ENCODE measurements around the gene MRPL23.

Gene MRPL23

GRCh38 chr11:1963864-1964263 is 16.7 kb downstream of the MRPL23 start:
- Histone ChIP-seq H3K4me3 (ENCODE audit: low read length in 2 of 2) (no peak overlapping the region), H3K4me1 (ENCODE audit: control insufficient read depth in 2 of 2, insufficient read depth in 2 of 2, low read length in 2 of 2) (no peaks in the 10 kb centered on the region), H3K9me3 (ENCODE audit: control insufficient read depth in 2 of 2, low read length in 2 of 2) (no peaks in the 10 kb centered on the region), H3K27me3 (ENCODE audit: control insufficient read depth in 2 of 2, insufficient read depth in 2 of 2, low read length in 2 of 2) (no peaks in the 10 kb centered on the region), H3K9ac (ENCODE audit: low read depth in 1 of 2, low read length in 2 of 2) (no peak overlapping the region), H3K27ac (ENCODE audit: low read depth in 2 of 2, low read length in 2 of 2) (no peak overlapping the region), H3K36me3 (ENCODE audit: control insufficient read depth in 2 of 2, insufficient read depth in 2 of 2, low read length in 2 of 2) (no peaks in the 10 kb centered on the region)

DNA sequence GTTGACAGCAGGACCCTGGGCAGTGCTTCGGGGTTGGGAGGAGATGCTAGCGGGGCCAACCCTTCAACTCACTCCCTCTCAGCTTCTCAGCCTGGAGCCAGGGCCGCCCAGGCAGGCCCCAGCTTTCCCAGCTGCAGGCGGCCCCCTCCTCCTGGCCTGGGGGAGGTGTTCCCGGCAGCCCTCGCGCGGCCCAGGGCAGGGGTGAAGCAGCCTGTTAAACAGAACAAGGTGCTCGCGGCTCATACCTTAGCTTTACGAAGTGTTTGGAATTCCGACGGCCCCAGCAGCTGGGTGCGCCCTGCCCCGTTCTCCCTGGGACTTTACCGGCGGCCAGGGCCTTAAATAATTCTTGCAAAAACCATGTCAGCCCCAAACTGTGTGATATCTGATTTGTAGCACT is 17.2 kb downstream of the MRPL23 start:
- no peak overlapping the region for H3K4me3 ChIP-seq (ENCODE audit: low read length in 2 of 2)
- H3K9ac ChIP-seq (ENCODE audit: low read depth in 1 of 2, low read length in 2 of 2) = no peak overlapping the region
- H3K27ac ChIP-seq (ENCODE audit: low read depth in 2 of 2, low read length in 2 of 2) = no peak overlapping the region
- no peaks in the 10 kb centered on the region for H3K9me3 ChIP-seq (ENCODE audit: control insufficient read depth in 2 of 2, low read length in 2 of 2)
- no peaks in the 10 kb centered on the region for H3K36me3 ChIP-seq (ENCODE audit: control insufficient read depth in 2 of 2, insufficient read depth in 2 of 2, low read length in 2 of 2)
- no peaks in the 10 kb centered on the region for H3K27me3 ChIP-seq (ENCODE audit: control insufficient read depth in 2 of 2, insufficient read depth in 2 of 2, low read length in 2 of 2)
- H3K4me1 ChIP-seq (ENCODE audit: control insufficient read depth in 2 of 2, insufficient read depth in 2 of 2, low read length in 2 of 2) = no peaks in the 10 kb centered on the region

DNA sequence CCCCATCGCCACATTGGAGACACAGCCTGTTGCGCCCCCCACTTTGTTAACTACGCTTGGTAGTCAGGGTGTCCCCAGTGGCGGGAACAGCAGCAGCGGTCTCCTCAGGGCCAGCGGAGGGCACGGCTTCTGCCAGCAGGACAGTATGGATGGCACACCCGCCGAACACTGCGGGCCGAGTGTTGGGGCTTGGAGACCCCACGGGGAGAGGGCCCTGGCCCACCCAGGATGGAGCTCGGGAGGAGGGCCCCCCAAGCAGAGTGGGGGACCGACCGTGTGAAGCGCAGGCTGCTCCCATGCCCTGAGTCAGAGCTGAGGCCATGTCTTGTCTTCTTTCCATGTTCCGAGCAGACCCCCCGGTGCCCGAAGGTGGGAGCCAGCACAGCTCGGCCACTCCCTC is 17.8 kb downstream of the MRPL23 start:
- Histone ChIP-seq H3K4me3 (ENCODE audit: low read length in 2 of 2) (no peak overlapping the region), H3K36me3 (ENCODE audit: control insufficient read depth in 2 of 2, insufficient read depth in 2 of 2, low read length in 2 of 2) (no peaks in the 10 kb centered on the region), H3K27me3 (ENCODE audit: control insufficient read depth in 2 of 2, insufficient read depth in 2 of 2, low read length in 2 of 2) (no peaks in the 10 kb centered on the region), H3K9me3 (ENCODE audit: control insufficient read depth in 2 of 2, low read length in 2 of 2) (no peaks in the 10 kb centered on the region), H3K27ac (ENCODE audit: low read depth in 2 of 2, low read length in 2 of 2) (no peak overlapping the region), H3K4me1 (ENCODE audit: control insufficient read depth in 2 of 2, insufficient read depth in 2 of 2, low read length in 2 of 2) (no peaks in the 10 kb centered on the region), H3K9ac (ENCODE audit: low read depth in 1 of 2, low read length in 2 of 2) (no peak overlapping the region)

- H3K4me1 ChIP-seq (ENCODE audit: control insufficient read depth in 2 of 2, insufficient read depth in 2 of 2, low read length in 2 of 2) = no peaks in the 10 kb centered on the region
- no peak overlapping the region for H3K9ac ChIP-seq (ENCODE audit: low read depth in 1 of 2, low read length in 2 of 2)
- H3K9me3 ChIP-seq (ENCODE audit: control insufficient read depth in 2 of 2, low read length in 2 of 2) = no peaks in the 10 kb centered on the region
- no peaks in the 10 kb centered on the region for H3K36me3 ChIP-seq (ENCODE audit: control insufficient read depth in 2 of 2, insufficient read depth in 2 of 2, low read length in 2 of 2)
- no peak overlapping the region for H3K27ac ChIP-seq (ENCODE audit: low read depth in 2 of 2, low read length in 2 of 2)
- no peaks in the 10 kb centered on the region for H3K27me3 ChIP-seq (ENCODE audit: control insufficient read depth in 2 of 2, insufficient read depth in 2 of 2, low read length in 2 of 2)
- H3K4me3 ChIP-seq (ENCODE audit: low read length in 2 of 2) = no peak overlapping the region
These were observed 19.4 kb downstream of the MRPL23 start for GRCh38 chr11:1966531-1966930.

DNA sequence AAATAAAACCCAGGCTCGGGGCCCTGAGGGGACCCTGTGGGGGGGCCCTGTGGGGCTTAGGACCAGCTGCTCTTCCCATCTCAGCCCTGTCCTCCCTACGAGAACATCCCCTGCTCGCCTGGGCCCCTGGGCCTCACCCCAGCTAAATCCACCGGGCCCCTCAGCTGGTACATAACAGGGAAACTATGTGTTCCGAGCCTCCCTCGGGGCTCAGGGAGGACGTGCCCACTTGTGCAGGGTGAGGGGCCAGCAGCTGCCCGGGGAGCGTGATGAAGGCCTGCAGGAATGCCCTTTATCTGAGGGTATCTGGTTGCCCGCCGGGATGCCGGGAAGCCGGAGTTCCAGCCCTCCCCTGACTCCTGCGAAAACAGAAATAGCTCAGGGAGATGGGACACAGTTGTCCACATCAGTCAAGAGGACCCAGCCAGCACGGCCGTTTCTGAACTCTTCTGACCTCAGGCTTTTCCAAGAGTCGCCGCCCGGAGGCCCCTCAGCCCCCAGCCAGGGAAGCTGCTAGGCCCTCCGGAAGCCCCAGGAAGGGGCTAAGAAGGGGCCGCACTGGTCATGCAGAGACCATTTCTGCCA is 20.6 kb downstream of the MRPL23 start:
- no peaks in the 10 kb centered on the region for H3K9me3 ChIP-seq (ENCODE audit: control insufficient read depth in 2 of 2, low read length in 2 of 2)
- H3K27me3 ChIP-seq (ENCODE audit: control insufficient read depth in 2 of 2, insufficient read depth in 2 of 2, low read length in 2 of 2) = no peaks in the 10 kb centered on the region
- H3K9ac ChIP-seq (ENCODE audit: low read depth in 1 of 2, low read length in 2 of 2) = no peak overlapping the region
- H3K27ac ChIP-seq (ENCODE audit: low read depth in 2 of 2, low read length in 2 of 2) = no peak overlapping the region
- no peak overlapping the region for H3K4me3 ChIP-seq (ENCODE audit: low read length in 2 of 2)
- H3K4me1 ChIP-seq (ENCODE audit: control insufficient read depth in 2 of 2, insufficient read depth in 2 of 2, low read length in 2 of 2) = no peaks in the 10 kb centered on the region
- no peaks in the 10 kb centered on the region for H3K36me3 ChIP-seq (ENCODE audit: control insufficient read depth in 2 of 2, insufficient read depth in 2 of 2, low read length in 2 of 2)

DNA sequence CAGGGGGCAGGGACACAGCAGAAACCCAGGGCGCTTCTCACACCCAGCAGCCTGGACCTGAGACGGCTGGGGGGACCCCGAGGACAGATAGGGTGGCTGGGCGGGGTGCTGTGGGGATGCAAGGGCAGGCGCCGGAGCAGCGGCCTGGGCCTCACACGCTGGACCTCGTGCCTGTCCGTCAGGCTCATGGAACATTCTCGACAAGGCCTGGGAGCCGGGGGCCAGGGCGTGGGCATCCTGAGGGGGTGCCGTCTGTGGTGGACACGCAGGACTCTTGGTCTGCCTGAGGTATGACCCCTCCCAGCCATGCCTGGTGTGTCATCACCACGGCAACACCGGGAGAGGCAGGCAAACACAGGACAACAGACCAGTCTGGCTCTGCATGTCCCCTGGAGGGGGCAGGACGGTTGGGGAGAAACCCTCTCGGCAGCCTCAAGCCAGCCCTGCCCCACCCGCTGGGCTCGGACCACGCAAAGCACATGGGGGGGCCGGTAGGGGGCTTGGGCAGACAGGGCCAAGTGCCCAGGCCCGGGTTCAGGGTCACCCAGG is 21.4 kb downstream of the MRPL23 start:
- Histone ChIP-seq H3K9ac (ENCODE audit: low read depth in 1 of 2, low read length in 2 of 2) (no peak overlapping the region), H3K4me1 (ENCODE audit: control insufficient read depth in 2 of 2, insufficient read depth in 2 of 2, low read length in 2 of 2) (no peaks in the 10 kb centered on the region), H3K36me3 (ENCODE audit: control insufficient read depth in 2 of 2, insufficient read depth in 2 of 2, low read length in 2 of 2) (no peaks in the 10 kb centered on the region), H3K27ac (ENCODE audit: low read depth in 2 of 2, low read length in 2 of 2) (no peak overlapping the region), H3K9me3 (ENCODE audit: control insufficient read depth in 2 of 2, low read length in 2 of 2) (no peaks in the 10 kb centered on the region), H3K4me3 (ENCODE audit: low read length in 2 of 2) (no peak overlapping the region), H3K27me3 (ENCODE audit: control insufficient read depth in 2 of 2, insufficient read depth in 2 of 2, low read length in 2 of 2) (no peaks in the 10 kb centered on the region)

DNA sequence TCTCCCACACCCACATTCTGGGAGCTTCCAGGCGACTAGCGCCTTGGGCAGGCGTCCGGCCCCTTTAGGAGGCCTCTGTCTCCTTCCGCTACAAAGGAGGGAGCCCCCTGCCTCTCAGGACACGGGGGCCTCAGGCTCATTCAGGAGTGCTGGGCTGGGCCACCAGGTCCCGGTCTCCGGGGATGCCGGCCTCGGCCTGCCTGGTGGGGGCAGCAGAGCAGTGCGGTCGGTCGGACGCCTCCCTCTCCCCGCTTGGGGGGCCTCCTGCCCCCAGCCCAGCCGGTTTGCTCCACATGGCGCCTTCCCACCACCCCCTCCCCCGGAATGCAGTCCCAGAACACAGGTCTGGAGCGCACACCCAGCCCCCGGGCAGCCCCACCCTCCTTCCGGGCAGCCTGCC is 21.9 kb downstream of the MRPL23 start:
- Histone ChIP-seq H3K4me1 (ENCODE audit: control insufficient read depth in 2 of 2, insufficient read depth in 2 of 2, low read length in 2 of 2) (no peaks in the 10 kb centered on the region), H3K4me3 (ENCODE audit: low read length in 2 of 2) (no peak overlapping the region), H3K27me3 (ENCODE audit: control insufficient read depth in 2 of 2, insufficient read depth in 2 of 2, low read length in 2 of 2) (no peaks in the 10 kb centered on the region), H3K9ac (ENCODE audit: low read depth in 1 of 2, low read length in 2 of 2) (no peak overlapping the region), H3K9me3 (ENCODE audit: control insufficient read depth in 2 of 2, low read length in 2 of 2) (no peaks in the 10 kb centered on the region), H3K36me3 (ENCODE audit: control insufficient read depth in 2 of 2, insufficient read depth in 2 of 2, low read length in 2 of 2) (no peaks in the 10 kb centered on the region), H3K27ac (ENCODE audit: low read depth in 2 of 2, low read length in 2 of 2) (no peak overlapping the region)

DNA sequence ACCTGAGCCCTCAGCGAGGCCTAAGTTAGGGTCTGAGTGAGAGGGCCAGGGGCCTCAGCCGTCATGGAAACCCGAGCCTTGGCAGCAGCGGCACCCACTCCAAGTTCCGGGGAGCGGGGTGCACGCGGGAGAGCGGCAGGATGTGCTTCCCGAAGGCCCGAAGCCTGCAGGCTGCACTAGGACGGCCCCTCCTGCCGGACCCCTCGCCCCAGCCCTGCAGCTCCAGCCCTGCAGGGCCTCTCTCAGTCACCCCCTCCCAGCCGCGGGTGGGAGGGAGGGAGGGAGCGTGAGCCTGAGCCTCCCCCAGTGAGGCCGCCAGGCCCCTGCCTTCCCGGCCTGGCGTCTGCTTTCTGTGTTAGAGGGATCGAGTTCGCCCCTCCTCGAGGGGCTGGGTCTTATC is 22.6 kb downstream of the MRPL23 start:
- Histone ChIP-seq H3K9ac (ENCODE audit: low read depth in 1 of 2, low read length in 2 of 2) (no peak overlapping the region), H3K4me1 (ENCODE audit: control insufficient read depth in 2 of 2, insufficient read depth in 2 of 2, low read length in 2 of 2) (no peaks in the 10 kb centered on the region), H3K36me3 (ENCODE audit: control insufficient read depth in 2 of 2, insufficient read depth in 2 of 2, low read length in 2 of 2) (no peaks in the 10 kb centered on the region), H3K27ac (ENCODE audit: low read depth in 2 of 2, low read length in 2 of 2) (no peak overlapping the region), H3K27me3 (ENCODE audit: control insufficient read depth in 2 of 2, insufficient read depth in 2 of 2, low read length in 2 of 2) (no peaks in the 10 kb centered on the region), H3K4me3 (ENCODE audit: low read length in 2 of 2) (no peak overlapping the region), H3K9me3 (ENCODE audit: control insufficient read depth in 2 of 2, low read length in 2 of 2) (no peaks in the 10 kb centered on the region)

DNA sequence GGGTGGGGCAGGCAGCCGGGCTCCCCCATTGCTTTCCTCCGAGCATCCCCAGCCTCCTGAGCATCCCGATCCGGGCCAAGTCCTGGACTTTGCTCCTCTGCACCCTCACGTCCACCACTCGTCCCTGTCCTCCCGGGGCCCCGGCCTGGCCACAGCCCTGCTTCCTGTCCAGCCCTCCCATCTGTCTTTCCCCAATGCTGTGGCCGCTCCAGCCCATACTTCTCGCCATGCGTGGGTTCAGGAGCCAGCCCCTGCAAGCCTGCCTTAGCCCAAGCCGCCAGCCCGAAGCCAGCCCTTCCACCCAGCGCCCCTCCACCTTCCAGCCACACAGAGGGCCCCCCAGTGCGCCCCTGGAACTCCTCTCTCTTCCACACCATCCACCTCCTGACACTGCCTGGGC is 23.8 kb downstream of the MRPL23 start:
- no peaks in the 10 kb centered on the region for H3K27me3 ChIP-seq (ENCODE audit: control insufficient read depth in 2 of 2, insufficient read depth in 2 of 2, low read length in 2 of 2)
- H3K9me3 ChIP-seq (ENCODE audit: control insufficient read depth in 2 of 2, low read length in 2 of 2) = no peaks in the 10 kb centered on the region
- H3K4me3 ChIP-seq (ENCODE audit: low read length in 2 of 2) = no peak overlapping the region
- H3K36me3 ChIP-seq (ENCODE audit: control insufficient read depth in 2 of 2, insufficient read depth in 2 of 2, low read length in 2 of 2) = no peaks in the 10 kb centered on the region
- no peaks in the 10 kb centered on the region for H3K4me1 ChIP-seq (ENCODE audit: control insufficient read depth in 2 of 2, insufficient read depth in 2 of 2, low read length in 2 of 2)
- H3K9ac ChIP-seq (ENCODE audit: low read depth in 1 of 2, low read length in 2 of 2) = no peak overlapping the region
- no peak overlapping the region for H3K27ac ChIP-seq (ENCODE audit: low read depth in 2 of 2, low read length in 2 of 2)

DNA sequence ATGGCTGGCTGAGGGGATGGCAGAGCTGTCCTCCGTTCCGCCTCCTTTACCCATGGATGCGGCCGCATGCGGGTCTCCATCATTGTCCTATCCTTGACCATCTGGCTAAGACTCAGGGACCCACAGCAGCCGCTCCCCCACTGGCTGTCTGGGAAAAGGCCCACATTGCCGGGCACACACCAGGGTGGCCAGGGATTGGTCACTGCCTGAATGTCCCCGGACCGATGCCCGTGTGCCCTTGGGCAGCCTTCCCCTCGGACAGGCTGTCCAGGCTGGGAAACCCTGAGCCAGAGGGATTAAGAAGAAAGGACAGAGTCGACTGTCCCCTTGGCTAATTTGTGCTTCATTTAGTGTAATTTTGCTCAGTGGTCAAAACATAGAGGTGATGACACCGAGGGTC is 28.1 kb downstream of the MRPL23 start:
- H3K27me3 ChIP-seq (ENCODE audit: control insufficient read depth in 2 of 2, insufficient read depth in 2 of 2, low read length in 2 of 2) = no peaks in the 10 kb centered on the region
- H3K36me3 ChIP-seq (ENCODE audit: control insufficient read depth in 2 of 2, insufficient read depth in 2 of 2, low read length in 2 of 2) = no peaks in the 10 kb centered on the region
- no peaks in the 10 kb centered on the region for H3K4me1 ChIP-seq (ENCODE audit: control insufficient read depth in 2 of 2, insufficient read depth in 2 of 2, low read length in 2 of 2)
- H3K9me3 ChIP-seq (ENCODE audit: control insufficient read depth in 2 of 2, low read length in 2 of 2) = no peaks in the 10 kb centered on the region
- H3K27ac ChIP-seq (ENCODE audit: low read depth in 2 of 2, low read length in 2 of 2) = no peak overlapping the region
- no peak overlapping the region for H3K4me3 ChIP-seq (ENCODE audit: low read length in 2 of 2)
- H3K9ac ChIP-seq (ENCODE audit: low read depth in 1 of 2, low read length in 2 of 2) = no peak overlapping the region
